GM19023 (cell line): ENCODE data around the gene LPCAT3.

ENCODE experiments used
- ATAC-seq: cut with Tn5 transposase; IDR thresholded peaks from one replicate; pipeline ENCODE4 v1.9.1; 2021; ENCODE audit warnings: mild to moderate bottlenecking, moderate library complexity; ENCODE audit not compliant: unreplicated experiment

The LPCAT3 gene

DNA sequence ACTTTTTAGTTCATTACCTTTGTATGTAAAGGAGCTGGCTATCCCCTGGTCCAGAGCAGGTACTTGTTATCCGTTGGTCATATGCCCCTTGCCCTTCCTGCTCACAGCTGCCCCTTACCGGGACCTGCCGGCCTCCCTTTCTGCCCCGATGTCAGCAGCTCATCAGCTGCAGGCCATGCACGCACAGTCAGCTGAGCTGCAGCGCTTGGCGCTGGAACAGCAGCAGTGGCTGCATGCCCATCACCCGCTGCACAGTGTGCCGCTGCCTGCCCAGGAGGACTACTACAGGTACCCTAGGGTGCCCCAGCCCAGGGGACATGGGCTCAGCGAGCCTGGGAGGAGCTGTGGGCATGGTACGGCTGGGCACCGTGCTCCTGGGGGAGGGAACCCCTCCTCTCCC, 77.0 kb downstream of the LPCAT3 start:
- ATAC-seq: no peak

DNA sequence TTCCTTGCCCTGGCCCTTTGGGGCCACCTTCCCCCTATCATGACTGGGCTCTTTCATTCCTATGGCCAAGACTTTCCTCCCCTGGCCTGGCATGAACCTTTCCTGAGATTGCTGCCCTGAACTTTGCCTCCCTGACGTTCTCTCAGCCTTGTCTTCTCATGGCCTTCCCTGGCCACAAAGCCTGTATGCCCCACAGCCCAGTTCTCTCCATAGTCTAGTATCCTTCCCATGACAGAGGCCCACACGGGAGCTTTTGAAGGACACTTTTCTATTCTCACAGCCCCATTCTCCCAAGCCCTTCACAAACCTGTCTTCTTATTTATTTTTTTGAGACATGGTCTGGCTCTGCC, 79.1 kb downstream of the LPCAT3 start:
- ATAC-seq: no peak

DNA sequence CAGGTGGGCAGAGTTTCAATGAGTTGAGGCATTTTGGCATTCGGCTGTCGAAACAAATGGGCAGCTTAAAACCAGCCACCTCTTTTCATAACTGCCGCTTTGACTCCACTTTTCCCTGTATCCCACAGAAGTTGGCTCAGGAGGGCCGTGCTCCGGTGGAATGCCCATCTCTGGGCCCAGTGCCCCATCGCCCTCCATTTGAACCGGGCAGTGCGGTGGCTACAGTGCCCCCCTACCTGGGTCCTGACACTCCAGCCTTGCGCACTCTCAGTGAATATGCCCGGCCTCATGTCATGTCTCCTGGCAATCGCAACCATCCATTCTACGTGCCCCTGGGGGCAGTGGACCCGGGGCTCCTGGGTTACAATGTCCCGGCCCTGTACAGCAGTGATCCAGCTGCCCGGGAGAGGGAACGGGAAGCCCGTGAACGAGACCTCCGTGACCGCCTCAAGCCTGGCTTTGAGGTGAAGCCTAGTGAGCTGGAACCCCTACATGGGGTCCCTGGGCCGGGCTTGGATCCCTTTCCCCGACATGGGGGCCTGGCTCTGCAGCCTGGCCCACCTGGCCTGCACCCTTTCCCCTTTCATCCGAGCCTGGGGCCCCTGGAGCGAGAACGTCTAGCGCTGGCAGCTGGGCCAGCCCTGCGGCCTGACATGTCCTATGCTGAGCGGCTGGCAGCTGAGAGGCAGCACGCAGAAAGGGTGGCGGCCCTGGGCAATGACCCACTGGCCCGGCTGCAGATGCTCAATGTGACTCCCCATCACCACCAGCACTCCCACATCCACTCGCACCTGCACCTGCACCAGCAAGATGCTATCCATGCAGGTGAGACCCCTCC, 79.7 kb downstream of the LPCAT3 start:
- no peak for ATAC-seq

DNA sequence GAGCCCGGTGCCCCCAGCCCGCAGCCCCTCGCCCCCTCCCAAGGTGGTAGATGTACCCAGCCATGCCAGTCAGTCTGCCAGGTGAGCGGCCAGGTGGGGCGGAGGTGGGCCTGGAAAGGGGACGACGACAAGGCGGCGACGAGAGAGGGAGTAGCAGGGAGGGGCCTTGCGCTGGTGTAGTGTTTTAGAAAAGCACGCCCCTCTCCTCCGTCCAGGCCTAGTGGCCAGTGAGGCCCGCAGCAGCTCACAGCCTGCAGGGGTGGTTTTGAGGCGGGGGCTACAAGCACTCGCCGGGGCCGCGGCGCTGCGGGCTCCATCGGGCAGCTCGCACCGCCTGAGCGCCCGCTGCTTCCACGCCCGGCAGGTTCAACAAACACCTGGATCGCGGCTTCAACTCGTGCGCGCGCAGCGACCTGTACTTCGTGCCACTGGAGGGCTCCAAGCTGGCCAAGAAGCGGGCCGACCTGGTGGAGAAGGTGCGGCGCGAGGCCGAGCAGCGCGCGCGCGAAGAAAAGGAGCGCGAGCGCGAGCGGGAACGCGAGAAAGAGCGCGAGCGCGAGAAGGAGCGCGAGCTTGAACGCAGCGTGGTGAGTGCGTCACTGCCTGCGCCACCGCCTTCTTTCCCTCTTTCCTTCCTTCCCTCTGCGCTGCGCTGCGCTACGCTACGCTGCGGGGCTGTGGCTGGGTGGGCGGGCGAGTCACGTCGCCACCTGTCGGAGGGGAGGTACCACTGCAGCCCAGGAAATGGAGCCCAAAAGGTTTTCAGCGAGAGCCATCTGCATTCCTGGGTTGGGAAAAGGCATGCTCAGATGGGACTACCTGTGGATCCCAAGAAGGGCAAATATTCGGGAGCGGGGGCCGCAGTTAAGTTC, 80.6 kb downstream of the LPCAT3 start:
- peak; percentile 79 for ATAC-seq

DNA sequence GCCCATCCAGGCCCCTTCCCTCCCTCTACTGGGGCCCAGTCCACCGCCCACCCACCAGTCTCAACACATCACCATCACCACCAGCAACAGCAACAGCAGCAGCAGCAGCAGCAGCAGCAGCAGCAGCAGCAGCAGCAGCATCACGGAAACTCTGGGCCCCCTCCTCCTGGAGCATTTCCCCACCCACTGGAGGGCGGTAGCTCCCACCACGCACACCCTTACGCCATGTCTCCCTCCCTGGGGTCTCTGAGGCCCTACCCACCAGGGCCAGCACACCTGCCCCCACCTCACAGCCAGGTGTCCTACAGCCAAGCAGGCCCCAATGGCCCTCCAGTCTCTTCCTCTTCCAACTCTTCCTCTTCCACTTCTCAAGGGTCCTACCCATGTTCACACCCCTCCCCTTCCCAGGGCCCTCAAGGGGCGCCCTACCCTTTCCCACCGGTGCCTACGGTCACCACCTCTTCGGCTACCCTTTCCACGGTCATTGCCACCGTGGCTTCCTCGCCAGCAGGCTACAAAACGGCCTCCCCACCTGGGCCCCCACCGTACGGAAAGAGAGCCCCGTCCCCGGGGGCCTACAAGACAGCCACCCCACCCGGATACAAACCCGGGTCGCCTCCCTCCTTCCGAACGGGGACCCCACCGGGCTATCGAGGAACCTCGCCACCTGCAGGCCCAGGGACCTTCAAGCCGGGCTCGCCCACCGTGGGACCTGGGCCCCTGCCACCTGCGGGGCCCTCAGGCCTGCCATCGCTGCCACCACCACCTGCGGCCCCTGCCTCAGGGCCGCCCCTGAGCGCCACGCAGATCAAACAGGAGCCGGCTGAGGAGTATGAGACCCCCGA, 81.4 kb downstream of the LPCAT3 start:
- ATAC-seq: peak; percentile 26

DNA sequence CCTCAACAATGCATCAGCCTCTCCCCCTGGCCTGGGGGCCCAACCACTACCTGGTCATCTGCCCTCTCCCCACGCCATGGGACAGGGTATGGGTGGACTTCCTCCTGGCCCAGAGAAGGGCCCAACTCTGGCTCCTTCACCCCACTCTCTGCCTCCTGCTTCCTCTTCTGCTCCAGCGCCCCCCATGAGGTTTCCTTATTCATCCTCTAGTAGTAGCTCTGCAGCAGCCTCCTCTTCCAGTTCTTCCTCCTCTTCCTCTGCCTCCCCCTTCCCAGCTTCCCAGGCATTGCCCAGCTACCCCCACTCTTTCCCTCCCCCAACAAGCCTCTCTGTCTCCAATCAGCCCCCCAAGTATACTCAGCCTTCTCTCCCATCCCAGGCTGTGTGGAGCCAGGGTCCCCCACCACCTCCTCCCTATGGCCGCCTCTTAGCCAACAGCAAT, 82.1 kb downstream of the LPCAT3 start:
- no peak for ATAC-seq

DNA sequence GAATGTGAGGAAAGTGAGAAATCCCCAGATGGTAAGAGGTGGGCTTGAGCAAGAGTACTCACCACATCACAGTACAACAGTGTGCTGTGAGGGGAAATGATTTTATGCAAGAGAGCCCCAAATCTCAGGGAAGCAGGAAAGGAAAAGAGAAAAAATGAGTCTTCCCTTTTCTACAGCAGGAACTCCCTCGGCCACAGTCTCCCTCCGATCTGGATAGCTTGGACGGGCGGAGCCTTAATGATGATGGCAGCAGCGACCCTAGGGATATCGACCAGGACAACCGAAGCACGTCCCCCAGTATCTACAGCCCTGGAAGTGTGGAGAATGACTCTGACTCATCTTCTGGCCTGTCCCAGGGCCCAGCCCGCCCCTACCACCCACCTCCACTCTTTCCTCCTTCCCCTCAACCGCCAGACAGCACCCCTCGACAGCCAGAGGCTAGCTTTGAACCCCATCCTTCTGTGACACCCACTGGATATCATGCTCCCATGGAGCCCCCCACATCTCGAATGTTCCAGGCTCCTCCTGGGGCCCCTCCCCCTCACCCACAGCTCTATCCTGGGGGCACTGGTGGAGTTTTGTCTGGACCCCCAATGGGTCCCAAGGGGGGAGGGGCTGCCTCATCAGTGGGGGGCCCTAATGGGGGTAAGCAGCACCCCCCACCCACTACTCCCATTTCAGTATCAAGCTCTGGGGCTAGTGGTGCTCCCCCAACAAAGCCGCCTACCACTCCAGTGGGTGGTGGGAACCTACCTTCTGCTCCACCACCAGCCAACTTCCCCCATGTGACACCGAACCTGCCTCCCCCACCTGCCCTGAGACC, 82.7 kb downstream of the LPCAT3 start:
- ATAC-seq: no peak

DNA sequence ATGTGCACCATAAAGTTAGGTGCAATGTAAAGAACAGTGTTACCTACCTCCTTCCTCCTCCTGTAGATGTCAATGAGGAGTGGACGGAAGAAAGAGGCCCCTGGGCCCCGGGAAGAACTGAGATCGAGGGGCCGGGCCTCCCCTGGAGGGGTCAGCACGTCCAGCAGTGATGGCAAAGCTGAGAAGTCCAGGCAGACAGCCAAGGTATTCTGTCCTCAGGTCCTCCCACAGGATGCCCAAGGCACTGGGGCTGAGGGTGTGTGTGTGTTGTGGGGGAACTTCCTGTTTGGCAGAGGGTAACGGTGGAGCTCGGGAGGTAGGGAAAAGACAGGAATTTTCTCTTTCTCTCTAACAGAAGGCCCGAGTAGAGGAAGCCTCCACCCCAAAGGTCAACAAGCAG, 84.2 kb downstream of the LPCAT3 start:
- no peak for ATAC-seq

DNA sequence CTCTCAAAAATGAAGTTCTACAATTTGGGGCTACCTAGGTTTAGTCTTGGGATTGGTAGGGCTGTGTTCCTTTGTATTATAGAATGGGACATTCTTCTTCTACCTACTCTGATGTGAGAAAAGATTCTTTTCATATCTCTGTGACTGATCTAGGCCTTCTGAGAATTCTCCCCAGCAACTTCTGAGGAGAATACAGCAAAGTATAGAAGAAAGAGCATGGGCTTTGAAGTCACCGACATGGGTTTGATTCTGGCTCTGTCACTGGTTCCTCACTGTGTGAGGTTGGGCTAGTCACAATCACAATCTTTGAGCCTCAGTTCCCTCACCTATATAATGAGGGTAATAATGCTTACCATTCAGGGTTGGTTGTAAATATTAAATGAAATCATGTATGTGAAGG, 85.5 kb downstream of the LPCAT3 start:
- no peak for ATAC-seq

DNA sequence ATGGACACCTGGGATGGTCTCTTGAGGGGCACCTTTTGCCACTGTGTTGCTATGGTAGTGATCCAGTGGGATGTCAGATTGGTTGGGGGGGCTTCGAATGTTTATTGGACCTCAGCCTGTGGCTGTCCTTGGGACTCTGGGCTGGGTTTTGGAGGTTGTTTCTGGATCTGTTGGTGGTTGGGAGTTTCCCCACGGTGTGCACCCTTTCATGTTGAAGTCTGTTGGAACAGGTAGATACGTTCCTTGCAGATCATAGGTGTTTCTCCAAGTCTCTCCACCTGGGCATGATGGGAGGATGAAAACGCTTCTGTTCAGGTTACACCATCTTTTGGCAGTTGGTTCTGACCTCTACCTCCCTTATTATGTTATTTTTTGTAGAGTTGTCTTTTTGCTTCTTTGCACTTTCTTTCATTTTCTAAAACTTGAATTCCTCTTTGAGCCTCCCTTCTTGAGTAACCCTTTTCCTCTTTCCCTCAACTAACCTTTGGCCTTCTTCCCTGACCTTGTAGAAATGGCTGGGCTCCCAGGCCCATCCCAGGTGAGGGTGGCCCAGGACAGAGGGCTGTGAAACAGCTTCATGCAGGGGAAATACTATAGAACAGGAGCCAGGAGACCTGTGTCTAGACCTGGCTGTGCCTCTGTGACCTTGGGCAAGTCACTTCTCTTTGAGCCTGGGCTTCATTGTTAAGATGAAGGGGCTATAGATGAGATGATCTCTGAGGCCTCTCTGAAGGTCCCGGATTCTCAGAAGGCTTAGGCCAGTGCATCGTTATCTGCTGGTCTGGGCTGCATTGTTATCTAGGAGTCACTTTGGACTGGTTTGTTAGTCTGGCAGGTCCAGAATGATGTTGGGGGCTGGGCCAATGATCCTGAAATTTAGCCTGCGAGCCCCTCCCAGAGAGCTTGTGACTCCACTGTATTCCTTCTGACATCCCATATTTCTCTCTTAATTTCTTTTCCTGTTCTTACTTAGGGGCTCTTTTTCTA, 88.5 kb downstream of the LPCAT3 start:
- no peak for ATAC-seq

DNA sequence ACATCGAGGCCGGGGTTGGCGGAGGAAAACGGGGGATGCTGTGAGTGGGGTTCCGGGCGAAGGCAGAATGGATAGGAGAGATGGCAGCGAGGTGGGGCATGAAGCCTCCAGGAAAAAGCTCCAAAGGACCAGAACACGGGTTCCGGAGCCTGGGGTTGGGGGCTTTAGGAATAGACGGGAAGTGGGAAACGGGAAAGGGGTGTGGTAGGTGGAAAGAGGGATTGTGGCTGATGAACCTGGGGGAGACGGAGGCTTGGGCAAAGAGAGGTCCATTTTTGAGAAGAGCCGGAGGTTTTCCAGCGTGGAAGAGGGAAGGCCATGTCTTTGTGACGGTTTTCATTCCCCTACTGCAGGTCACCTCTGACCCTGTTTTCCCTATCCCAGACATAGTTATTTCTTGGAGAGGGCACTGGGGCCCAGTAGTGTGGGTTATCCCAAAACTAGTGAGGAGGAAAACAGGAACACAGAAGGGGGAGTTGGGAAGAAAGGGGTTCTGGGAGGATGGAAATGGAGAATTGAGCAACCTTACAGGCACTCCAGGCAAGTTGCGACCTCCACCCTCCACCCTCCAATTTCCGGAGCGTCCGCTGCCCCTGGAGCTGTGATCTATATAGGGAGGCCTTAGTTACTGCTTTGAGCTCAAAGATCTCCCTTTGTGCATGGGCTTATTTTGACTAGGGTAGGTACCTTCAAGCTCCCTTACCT, 89.4 kb downstream of the LPCAT3 start:
- ATAC-seq: no peak

DNA sequence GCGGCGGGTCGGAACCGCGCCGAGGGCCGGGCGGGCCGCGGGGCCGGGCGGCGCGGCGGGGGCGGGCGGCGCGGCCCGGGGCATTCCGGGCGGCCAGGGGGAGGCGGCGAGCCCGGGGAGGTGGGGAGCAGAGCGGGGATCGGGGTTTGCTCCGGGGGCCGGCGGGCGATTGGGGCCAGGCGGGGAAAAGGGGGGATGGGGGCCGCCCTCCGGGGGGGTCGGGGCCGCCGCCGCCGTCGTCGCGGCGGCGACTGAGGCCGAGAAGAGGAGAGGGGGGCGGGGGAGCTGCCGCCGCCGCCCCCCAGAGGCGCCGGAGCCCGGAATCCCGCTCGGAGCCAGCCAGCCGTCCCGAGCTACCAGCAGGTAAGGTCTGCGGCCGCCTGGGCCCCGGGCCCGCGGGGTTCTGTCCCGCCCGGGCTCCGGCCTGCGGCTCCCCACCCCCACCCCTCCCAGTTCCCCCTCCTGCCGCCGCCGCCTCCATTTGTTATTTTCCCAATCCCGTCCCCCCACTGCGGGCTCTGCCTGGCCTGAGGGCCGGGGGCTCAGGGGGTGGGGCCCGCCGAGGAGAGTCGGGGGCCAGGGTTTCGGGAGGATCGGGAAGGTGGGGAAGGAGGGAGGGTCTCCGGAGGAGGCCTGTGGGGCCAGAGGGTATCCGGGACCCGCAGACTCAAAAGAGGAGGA, 90.1 kb downstream of the LPCAT3 start:
- peak; percentile 32 for ATAC-seq

DNA sequence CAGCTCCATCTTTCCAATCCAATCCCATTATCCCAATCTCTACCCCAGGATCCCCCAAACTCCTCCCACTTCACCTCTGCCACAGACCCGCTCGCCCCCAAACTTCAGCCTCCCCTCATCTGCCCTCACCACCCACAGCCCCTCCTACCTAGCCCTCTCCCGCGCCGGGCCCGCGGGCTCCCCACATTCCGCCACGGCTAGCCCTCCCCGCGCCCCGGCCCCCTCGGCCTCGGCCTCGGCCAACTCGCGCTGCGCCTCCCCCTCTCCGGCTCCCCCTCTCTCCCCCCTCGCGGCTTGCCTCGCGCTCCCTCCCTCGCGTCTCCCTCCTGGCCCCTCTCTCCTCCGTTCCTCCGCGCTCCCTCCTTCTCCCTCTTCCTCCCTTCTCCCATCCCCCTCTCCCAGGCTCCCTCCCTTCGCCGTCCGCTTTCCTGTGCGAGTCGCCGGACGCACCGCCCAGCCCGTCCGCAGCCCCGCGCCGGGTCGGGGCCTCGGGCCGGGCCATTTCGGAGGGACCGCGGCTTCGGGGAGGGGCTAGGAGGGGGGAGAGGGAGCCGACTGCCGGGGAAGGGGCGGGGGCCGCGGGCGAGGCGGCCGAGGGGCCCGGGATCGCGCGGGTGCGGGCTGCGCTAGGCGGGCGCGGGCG, 90.8 kb downstream of the LPCAT3 start, which contains the start of gene ATN1:
Gene ATN1 (plus strand): TSS at position 581 of the 643 bp plus-strand sequence. CDS start 6,043 bp downstream, outside the sequence.
- peak; percentile 38 for ATAC-seq
